GM21367 (cell line): ENCODE results near the gene C20orf96.

Experiments
- ATAC-seq: cut with Tn5 transposase; IDR thresholded peaks from one replicate; pipeline ENCODE4 v1.9.1; 2021; ENCODE audit not compliant: unreplicated experiment

The C20orf96 gene

GRCh38 chr20:312067-312466 lies 21.5 kb upstream of the C20orf96 start:
- ATAC-seq: no peak

- ATAC-seq: no peak
Observed at GRCh38 chr20:311609-312008, 21.1 kb upstream of the C20orf96 start.

- no peak for ATAC-seq
Observed at GRCh38 chr20:310645-311044, 20.1 kb upstream of the C20orf96 start.

GRCh38 chr20:309841-310644 lies 19.5 kb upstream of the C20orf96 start:
- peak; percentile 95 for ATAC-seq

GRCh38 chr20:309306-309840 lies 18.8 kb upstream of the C20orf96 start:
- ATAC-seq: no peak

- no peak for ATAC-seq
Observed at GRCh38 chr20:308427-309038, 18.0 kb upstream of the C20orf96 start.

- no peak for ATAC-seq
Observed at GRCh38 chr20:305745-306144, 15.2 kb upstream of the C20orf96 start.

GRCh38 chr20:301886-302848 lies 11.6 kb upstream of the C20orf96 start:
- no peak for ATAC-seq

GRCh38 chr20:300345-300990 lies 9.9 kb upstream of the C20orf96 start:
- no peak for ATAC-seq

- no peak for ATAC-seq
Observed at GRCh38 chr20:298776-299391, 8.3 kb upstream of the C20orf96 start.

- ATAC-seq: peak; percentile 21
Observed at GRCh38 chr20:297925-298775, 7.6 kb upstream of the C20orf96 start.

GRCh38 chr20:297098-297924 lies 6.8 kb upstream of the C20orf96 start, which contains the start of gene ZCCHC3:
Gene ZCCHC3, plus strand, starts transcription at chr20:297570. Its CDS starts 17 bp downstream, at chr20:297587.
- peak; percentile 75 for ATAC-seq

- no peak for ATAC-seq
Observed at GRCh38 chr20:295804-296203, 5.3 kb upstream of the C20orf96 start.

- ATAC-seq: no peak
Observed at GRCh38 chr20:294602-295001, 4.1 kb upstream of the C20orf96 start.

GRCh38 chr20:289693-290083 lies 862 bp downstream of the C20orf96 start:
- no peak for ATAC-seq

- ATAC-seq: no peak
Observed at GRCh38 chr20:288956-289692, 1.4 kb downstream of the C20orf96 start.

- ATAC-seq: no peak
Observed at GRCh38 chr20:286508-286907, 4.0 kb downstream of the C20orf96 start.

- ATAC-seq: no peak
Observed at GRCh38 chr20:284172-284571, 6.4 kb downstream of the C20orf96 start.
